H1 (cell line): ENCODE results near the gene CCIN. TPM values are rescaled to one million over a fixed set of nuclear protein-coding genes. Genes with fewer than 3 reads are reported as not detected.
A peak's percentile ranks its signal among the peaks of the same experiment; 100 is the strongest.

ENCODE experiments used
- CTCF ChIA-PET: fragments of 300-600 bp; sonication (Branson Sonifier 250); formaldehyde crosslinking; loops from one replicate; lab custom pipeline; 2021; ENCODE audit not compliant: partially characterized antibody; lab: Charles Lee
- POLR2A ChIA-PET: fragments of 300-600 bp; sonication (Branson Sonifier 250); formaldehyde crosslinking; loops from one replicate; lab custom pipeline; 2021; ENCODE audit warnings: inconsistent platforms; ENCODE audit not compliant: partially characterized antibody; lab: Charles Lee
- DNase-seq, 2 experiments: peaks; one replicate each; pipeline versions ENCODE4 v3.0.0 to v3.0.0-alpha.2; 2010 to 2022; ENCODE audit warnings: low spot score in 2 of 2, low read depth in 1 of 2, mixed read lengths in 1 of 2
- FAIRE-seq: peaks from 2 replicates; lab custom pipeline; 2011; peaks lifted over from hg19 to GRCh38; lab: Jason Lieb, UNC
- H2AFZ ChIP-seq: 2 replicates; pipeline ENCODE4 v1.8.1; 2012; ENCODE audit warnings: low read length, inconsistent platforms
- H2AK5ac ChIP-seq: 2 replicates; pipeline ENCODE4 v1.6.1; 2013; ENCODE audit warnings: low read depth, low read length
- H2BK120ac ChIP-seq: replicated peaks from 2 replicates; pipeline ENCODE3; 2013; ENCODE audit warnings: low read depth, low read length, inconsistent platforms
- H2BK12ac ChIP-seq: 2 replicates; pipeline ENCODE4 v1.6.1; 2013; ENCODE audit warnings: low read depth, low read length
- H2BK15ac ChIP-seq: 2 replicates; pipeline ENCODE4 v1.6.1; 2013; ENCODE audit warnings: low read length
- H2BK20ac ChIP-seq: 2 replicates; pipeline ENCODE4 v1.6.1; 2013; ENCODE audit warnings: low read length
- H2BK5ac ChIP-seq: 2 replicates; pipeline ENCODE4 v1.6.1; 2013; ENCODE audit warnings: low read depth, low read length
- H3K14ac ChIP-seq: 2 replicates; pipeline ENCODE4 v1.6.1; 2013; ENCODE audit warnings: inconsistent platforms; ENCODE audit not compliant: insufficient read length
- H3K18ac ChIP-seq: 2 replicates; pipeline ENCODE4 v1.6.1; 2013; ENCODE audit warnings: low read length; ENCODE audit errors: extremely low read depth
- H3K23ac ChIP-seq: 2 replicates; pipeline ENCODE4 v1.6.1; 2013; ENCODE audit warnings: inconsistent platforms; ENCODE audit not compliant: insufficient read length
- H3K23me2 ChIP-seq: 2 replicates; pipeline ENCODE4 v1.6.1; 2013; ENCODE audit warnings: low read depth, low read length
- H3K27ac ChIP-seq: 2 replicates; pipeline ENCODE4 v1.6.1; 2011; ENCODE audit warnings: low read depth, low read length, inconsistent platforms
- H3K27me3 ChIP-seq, 4 experiments: replicated peaks in 1 of 4; 1 replicate in 1 of 4; 2 replicates in 3 of 4; pipeline versions ENCODE4 v1.6.1 to v1.8.1; 2011 to 2013; ENCODE audit warnings: low read length in 3 of 4, mild to moderate bottlenecking in 3 of 4, inconsistent platforms in 2 of 4, mixed read lengths in 2 of 4, moderate library complexity in 1 of 4; ENCODE audit not compliant: control insufficient read depth in 3 of 4, insufficient read depth in 3 of 4; ENCODE audit errors: extremely low read depth in 1 of 4
- H3K36me3 ChIP-seq, 4 experiments: 2 replicates each; pipeline versions ENCODE4 v1.6.1 to v1.8.1; 2011 to 2013; ENCODE audit warnings: mild to moderate bottlenecking in 4 of 4, low read length in 3 of 4, moderate library complexity in 2 of 4, control low read depth in 1 of 4, inconsistent platforms in 1 of 4; ENCODE audit not compliant: insufficient read depth in 4 of 4, control insufficient read depth in 2 of 4
- H3K4ac ChIP-seq: replicated peaks from 2 replicates; pipeline ENCODE3; 2013; ENCODE audit warnings: low read length, low read depth, mixed read lengths, inconsistent platforms; ENCODE audit not compliant: insufficient read length
- H3K4me1 ChIP-seq, 4 experiments: replicated peaks in 1 of 4; 1 replicate in 1 of 4; 2 replicates in 3 of 4; pipeline versions ENCODE4 v1.6.1 to v1.8.1; 2011 to 2013; ENCODE audit warnings: low read length in 3 of 4, inconsistent platforms in 2 of 4, mixed read lengths in 1 of 4; ENCODE audit not compliant: insufficient read depth in 4 of 4, control insufficient read depth in 3 of 4
- H3K4me2 ChIP-seq, 2 experiments: 2 replicates each; pipeline versions ENCODE4 v1.6.1 to v1.8.1; 2011 to 2013; ENCODE audit warnings: low read depth in 2 of 2, low read length in 2 of 2, control low read depth in 1 of 2, inconsistent platforms in 1 of 2, mild to moderate bottlenecking in 1 of 2; ENCODE audit not compliant: insufficient read depth in 1 of 2
- H3K4me3 ChIP-seq, 4 experiments: fragments of 200-600, 300-600 bp in 1 of 4; sonication (generic), shearing (Covaris generic), sonication (Bioruptor Twin) in 1 of 4; 2 replicates each; pipeline versions ENCODE4 v1.5.1 to v1.8.1; 2011 to 2016; ENCODE audit warnings: low read length in 4 of 4, low read depth in 3 of 4, control low read depth in 2 of 4, inconsistent platforms in 2 of 4, mild to moderate bottlenecking in 2 of 4, mixed read lengths in 1 of 4, moderate library complexity in 1 of 4; ENCODE audit not compliant: insufficient read depth in 2 of 4; ENCODE audit errors: extremely low read depth in 1 of 4
- H3K56ac ChIP-seq: replicated peaks from 2 replicates; pipeline ENCODE3; 2013; ENCODE audit warnings: low read depth, mild to moderate bottlenecking, mixed read lengths, low read length, inconsistent platforms; ENCODE audit not compliant: insufficient read length
- H3K79me1 ChIP-seq: 2 replicates; pipeline ENCODE4 v1.6.1; 2013; ENCODE audit warnings: low read depth, low read length, control low read depth
- H3K79me2 ChIP-seq, 2 experiments: 2 replicates each; pipeline versions ENCODE4 v1.6.1 to v1.8.1; 2012 to 2013; ENCODE audit warnings: low read length in 2 of 2, mild to moderate bottlenecking in 2 of 2, inconsistent platforms in 1 of 2; ENCODE audit not compliant: insufficient read depth in 2 of 2, control insufficient read depth in 1 of 2
- H3K9ac ChIP-seq, 4 experiments: replicated peaks in 1 of 4; 1 replicate in 1 of 4; 2 replicates in 3 of 4; pipeline versions ENCODE4 v1.6.1 to v1.8.1; 2011 to 2013; ENCODE audit warnings: low read depth in 3 of 4, low read length in 3 of 4, control low read depth in 2 of 4, mild to moderate bottlenecking in 2 of 4, moderate library complexity in 2 of 4, inconsistent platforms in 1 of 4; ENCODE audit errors: extremely low read depth in 1 of 4
- H3K9me3 ChIP-seq, 2 experiments: 2 replicates each; pipeline versions ENCODE4 v1.6.1 to v1.8.1; 2012 to 2013; ENCODE audit warnings: mild to moderate bottlenecking in 2 of 2, moderate library complexity in 2 of 2, control low read depth in 1 of 2, inconsistent platforms in 1 of 2, low read depth in 1 of 2, low read length in 1 of 2, mixed read lengths in 1 of 2; ENCODE audit not compliant: insufficient read depth in 2 of 2
- H4K20me1 ChIP-seq, 2 experiments: replicated peaks in 1 of 2; 2 replicates each; pipeline versions ENCODE3 to v1.8.1; 2011 to 2013; ENCODE audit warnings: inconsistent platforms in 2 of 2, low read length in 2 of 2, mild to moderate bottlenecking in 1 of 2; ENCODE audit not compliant: insufficient read depth in 2 of 2, control insufficient read depth in 1 of 2
- H4K5ac ChIP-seq: 2 replicates; pipeline ENCODE4 v1.6.1; 2013; ENCODE audit warnings: low read length, low read depth, mixed read lengths, inconsistent platforms; ENCODE audit not compliant: insufficient read length
- H4K8ac ChIP-seq: 2 replicates; pipeline ENCODE4 v1.8.0; 2013; ENCODE audit warnings: mild to moderate bottlenecking, moderate library complexity, low read length, inconsistent platforms; ENCODE audit not compliant: insufficient read depth; ENCODE audit errors: extremely low read depth
- H4K91ac ChIP-seq: replicated peaks from 2 replicates; pipeline ENCODE3; 2013; ENCODE audit warnings: low read length, mixed read lengths, inconsistent platforms; ENCODE audit not compliant: insufficient read length
- ASH2L ChIP-seq: fragments of 200-600, 300-600 bp; sonication (generic); IDR thresholded peaks from one replicate; pipeline ENCODE4 v1.7.1; 2017; ENCODE audit warnings: low read length
- BRCA1 ChIP-seq: IDR thresholded peaks from 2 replicates; pipeline ENCODE4 v1.6.1; 2012; ENCODE audit warnings: low read depth, low read length, improper control_type of control experiment
- EZH2 ChIP-seq: fragments of 200-600 bp; sonication (generic); IDR thresholded peaks from 2 replicates; pipeline ENCODE4 v1.7.1; 2012; ENCODE audit warnings: low read depth, mild to moderate bottlenecking, moderate library complexity, low read length, inconsistent platforms; ENCODE audit not compliant: severe bottlenecking
- NANOG ChIP-seq: IDR thresholded peaks from 2 replicates; pipeline ENCODE4 v1.6.1; 2011; ENCODE audit warnings: low read length, low read depth, mild to moderate bottlenecking, inconsistent platforms; ENCODE audit not compliant: insufficient read depth, poor library complexity, severe bottlenecking
- PHF8 ChIP-seq: fragments of 200-600 bp; sonication (generic); conservative IDR thresholded peaks from 2 replicates; pipeline ENCODE4 v1.7.1; 2012; ENCODE audit warnings: low read depth, mild to moderate bottlenecking, inconsistent platforms, low read length, moderate library complexity
- POLR2AphosphoS5 ChIP-seq: IDR thresholded peaks from 2 replicates; pipeline ENCODE4 v1.6.1; 2011; ENCODE audit warnings: low read depth, low read length
- RXRA ChIP-seq: IDR thresholded peaks from 2 replicates; pipeline ENCODE4 v1.6.1; 2011; ENCODE audit warnings: low read depth, mild to moderate bottlenecking, low read length, moderate library complexity; ENCODE audit not compliant: insufficient read depth
- SAP30 ChIP-seq: fragments of 300-600 bp; sonication (generic); IDR thresholded peaks from 2 replicates; pipeline ENCODE4 v1.7.1; 2012; ENCODE audit warnings: low read length, moderate library complexity, mild to moderate bottlenecking, inconsistent platforms; ENCODE audit not compliant: insufficient read depth, insufficient replicate concordance
- SIX5 ChIP-seq: IDR thresholded peaks from 2 replicates; pipeline ENCODE4 v1.6.1; 2011; ENCODE audit warnings: mild to moderate bottlenecking, low read depth, low read length
- SP1 ChIP-seq: IDR thresholded peaks from 2 replicates; pipeline ENCODE4 v1.6.1; 2011; ENCODE audit warnings: low read depth, low read length
- TAF7 ChIP-seq: optimal IDR thresholded peaks from 2 replicates; pipeline ENCODE3; 2011; ENCODE audit warnings: low read depth, mild to moderate bottlenecking, inconsistent platforms, low read length, moderate library complexity, borderline replicate concordance
- TCF12 ChIP-seq: IDR thresholded peaks from 2 replicates; pipeline ENCODE4 v1.6.1; 2011; ENCODE audit warnings: low read depth, mild to moderate bottlenecking, low read length
- WGBS, 2 experiments: shearing (Covaris generic) in 1 of 2; methylation state at CpG; one replicate each; pipeline versions ENCODE4 v1.1.6 to v1.1.7; 2013 to 2015; ENCODE audit warnings: low lambda C conversion rate in 2 of 2, mixed read lengths in 2 of 2, inconsistent platforms in 1 of 2, low coverage in 1 of 2, missing lambda C conversion rate in 1 of 2; ENCODE audit not compliant: insufficient replicate concordance in 2 of 2, insufficient coverage in 1 of 2, insufficient read length in 1 of 2; ENCODE audit errors: extremely low coverage in 1 of 2, missing lambda C conversion rate in 1 of 2; 5-methylcytosine and 5-hydroxymethylcytosine counted together
- polyA plus RNA-seq, 7 experiments: library from polyadenylated mRNA; depleted of rRNA in 3 of 7; stranded (reverse) in 5 of 7; unstranded in 2 of 7; fragments of >200 nt in 5 of 7; fragments of 200-250 nt in 2 of 7; gene quantifications; 1 replicate in 5 of 7; 2 replicates in 1 of 7; 4 replicates in 1 of 7; pipeline versions ENCODE4 v1.2.1 to v1.2.3, GENCODE V29; 2011 to 2013; ENCODE audit warnings: missing spikeins in 2 of 7, mixed read lengths in 2 of 7
- total RNA-seq: library from RNA; stranded (reverse); fragmentation: NEBNext Ultra II Directional; extraction: Animal tissue kit (Norgen Biotek cat#: 25700); gene quantifications from 2 replicates; pipeline ENCODE4 v1.2.1, GENCODE V29; 2021
- TF ChIP-seq, protein P1 (sequence below): IDR thresholded peaks from 2 replicates; pipeline ENCODE4 v1.6.1; 2012; ENCODE audit warnings: inconsistent platforms

Gene CCIN
- total and polyA plus RNA-seq, 2 of the 8 experiments (the other 6 are each of a cell fraction or from before 2014, with no cell fraction given), result 0.19 to 0.21 TPM

- H4K5ac ChIP-seq, result no peak overlapping the region
- 88% methylated on average over 3 of the region's 3 CpGs; no CpG with 5 or more reads in 1 of the 2 experiments for WGBS, 2 experiments
- H3K4me3 ChIP-seq, result no peak overlapping the region
- no peak overlapping the region for H3K56ac ChIP-seq
- H3K4me2 ChIP-seq, result no peak overlapping the region
- no peak overlapping the region; the same call in 1 of the 2 replicates for H2BK15ac ChIP-seq
- H3K4me1 ChIP-seq, result peaks cover 11 to 25% (median 17%) of the 10 kb centered on the region in 4 experiments
- peaks cover 2% of the 10 kb centered on the region; the same call in 1 of the 2 replicates for H3K23me2 ChIP-seq
- no peak overlapping the region for H2AK5ac ChIP-seq
- H3K79me2 ChIP-seq, result no peaks in the 10 kb centered on the region
- no peaks in the 10 kb centered on the region for H3K9me3 ChIP-seq
- H2BK120ac ChIP-seq, result peak overlapping the region; percentile 39
- ChIA-PET POLR2A (interaction anchor here (1.0 to 4.4 kb wide), 8 partner anchors 15 to 64 kb away, joined by 3 to 25 read pairs (median 9); partner anchors contain the start of genes CLTA and GLIPR2), CTCF (interaction anchor here (0.6 to 10.2 kb wide), 18 partner anchors 8 to 157 kb away, joined by 3 to 153 read pairs (median 8); partner anchors contain the start of genes CLTA and GLIPR2)
- no peaks in the 10 kb centered on the region for H4K20me1 ChIP-seq
- no peak overlapping the region for H3K9ac ChIP-seq
- peak overlapping the region; percentile 53; the same call in 1 of the 2 replicates for H2BK12ac ChIP-seq
- H2AFZ ChIP-seq, result 0 out of 2 replicates have a peak overlapping the region, but pooled peaks have one; percentile 21
- H3K27ac ChIP-seq, result no peak overlapping the region
- peak overlapping the region; percentile 93; the same call in 1 of the 2 replicates for H2BK5ac ChIP-seq
- no peak overlapping the region for H3K4ac ChIP-seq
- no peak overlapping the region for H3K23ac ChIP-seq
- H3K14ac ChIP-seq, result no peak overlapping the region
- no peak overlapping the region for H4K8ac ChIP-seq
- H3K27me3 ChIP-seq, result no peaks in the 10 kb centered on the region
- FAIRE-seq, result no peak
- no peaks in the 10 kb centered on the region for H3K79me1 ChIP-seq
- no peaks in the 10 kb centered on the region for H3K36me3 ChIP-seq
- H3K18ac ChIP-seq, result no peak overlapping the region; the same call in 1 of the 2 replicates
- H2BK20ac ChIP-seq, result 0 out of 2 replicates have a peak overlapping the region, but pooled peaks have one; percentile 4
- DNase-seq, result no peak
- H4K91ac ChIP-seq, result no peak overlapping the region
- TF ChIP-seq BRCA1 (no peak), RXRA (no peak), TAF7 (no peak), TCF12 (no peak), PHF8 (no peak), POLR2AphosphoS5 (no peak), SP1 (no peak), SIX5 (no peak), SAP30 (no peak), ASH2L (no peak), NANOG (no peak), EZH2 (no peak)
- TF ChIP-seq, protein P1, sequence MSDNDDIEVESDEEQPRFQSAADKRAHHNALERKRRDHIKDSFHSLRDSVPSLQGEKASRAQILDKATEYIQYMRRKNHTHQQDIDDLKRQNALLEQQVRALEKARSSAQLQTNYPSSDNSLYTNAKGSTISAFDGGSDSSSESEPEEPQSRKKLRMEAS, result no peak
These were observed 4.2 kb upstream of the CCIN start for GRCh38 chr9:36164989-36165388.
